HL-60 (cell line): ENCODE data around the gene SLC30A10.
"Not testable (repeated sequence)": the region's sequence is repeated elsewhere in the genome, so short reads cannot be mapped to it uniquely, and the experiment has no call there.

Source experiments
- DNase-seq, 2 experiments: peaks; one replicate each; pipeline ENCODE4 v3.0.0-alpha.2; 2010 to 2020; ENCODE audit warnings: low read depth in 1 of 2, low spot score in 1 of 2
- H3K27ac ChIP-seq: fragments of 250-450 bp; sonication (Bioruptor Pico); replicated peaks from 2 replicates; pipeline ENCODE4 v1.5.1; 2020; ENCODE audit warnings: mild to moderate bottlenecking, moderate library complexity
- H3K27me3 ChIP-seq: fragments of 250-450 bp; sonication (Bioruptor Pico); 2 replicates; pipeline ENCODE4 v1.5.1; 2021; ENCODE audit warnings: mild to moderate bottlenecking, moderate library complexity; ENCODE audit not compliant: insufficient read depth, poor library complexity, severe bottlenecking
- H3K4me3 ChIP-seq: replicated peaks from 2 replicates; pipeline ENCODE4 v1.5.1; 2011; ENCODE audit warnings: mild to moderate bottlenecking, control low read depth, low read length; ENCODE audit not compliant: insufficient read depth
- CTCF ChIP-seq: IDR thresholded peaks from one replicate; pipeline ENCODE4 v1.5.1; 2011; ENCODE audit warnings: low read length, control low read depth, inconsistent platforms; ENCODE audit not compliant: insufficient read depth
- GABPA ChIP-seq: IDR thresholded peaks from 2 replicates; pipeline ENCODE4 v1.6.1; 2012; ENCODE audit warnings: low read depth
- POLR2AphosphoS5 ChIP-seq: IDR thresholded peaks from 2 replicates; pipeline ENCODE4 v1.6.1; 2012; ENCODE audit warnings: low read depth
- REST ChIP-seq: IDR thresholded peaks from 2 replicates; pipeline ENCODE4 v1.6.1; 2012; ENCODE audit warnings: low read depth; ENCODE audit not compliant: insufficient replicate concordance
- SPI1 ChIP-seq: IDR thresholded peaks from 2 replicates; pipeline ENCODE4 v1.6.1; 2012; ENCODE audit warnings: low read depth, mild to moderate bottlenecking, borderline replicate concordance

The SLC30A10 gene

GRCh38 chr1:219958875-219959417 is 30.6 kb upstream of the SLC30A10 start:
- Histone ChIP-seq H3K27me3 (no peaks in the 10 kb centered on the region), H3K27ac (no peak overlapping the region), H3K4me3 (no peak overlapping the region)
- DNase-seq, result no peak
- TF ChIP-seq CTCF (no peak), SPI1 (no peak), GABPA (no peak), REST (no peak), POLR2AphosphoS5 (no peak)

- no peak for DNase-seq
- no peak for TF ChIP-seq POLR2AphosphoS5
- no peak overlapping the region for H3K27ac ChIP-seq
- H3K4me3 ChIP-seq, result no peak overlapping the region
- no peaks in the 10 kb centered on the region for H3K27me3 ChIP-seq
These were observed 26.5 kb upstream of the SLC30A10 start for GRCh38 chr1:219954736-219955421.

- TF ChIP-seq POLR2AphosphoS5 (no peak), CTCF (no peak), GABPA (no peak)
- no peaks in the 10 kb centered on the region for H3K27me3 ChIP-seq
- no peak for DNase-seq
- no peak overlapping the region for H3K27ac ChIP-seq
- H3K4me3 ChIP-seq, result no peak overlapping the region
These were observed 25.7 kb upstream of the SLC30A10 start for GRCh38 chr1:219954052-219954451.

GRCh38 chr1:219952361-219952760 is 24.0 kb upstream of the SLC30A10 start:
- no peak overlapping the region for H3K4me3 ChIP-seq
- no peaks in the 10 kb centered on the region for H3K27me3 ChIP-seq
- TF ChIP-seq SPI1 (no peak), GABPA (no peak), POLR2AphosphoS5 (no peak), CTCF (no peak), REST (no peak)
- no peak overlapping the region for H3K27ac ChIP-seq
- no peak for DNase-seq

- H3K27me3 ChIP-seq, H3K27ac ChIP-seq, H3K4me3 ChIP-seq, DNase-seq: not testable (repeated sequence)
These were observed 20.9 kb upstream of the SLC30A10 start for GRCh38 chr1:219949227-219949626.

GRCh38 chr1:219948766-219949165 is 20.4 kb upstream of the SLC30A10 start:
- H3K27ac ChIP-seq, H3K27me3 ChIP-seq, DNase-seq, H3K4me3 ChIP-seq: not testable (repeated sequence)
